Measurements from ENCODE around the gene KLHL3. TPM values are rescaled to one million over a fixed set of nuclear protein-coding genes. Genes with fewer than 3 reads are reported as not detected.
"Not testable (repeated sequence)": the region's sequence is repeated elsewhere in the genome, so short reads cannot be mapped to it uniquely, and the experiment has no call there.

The KLHL3 gene
- polyA plus RNA-seq (ENCODE audit: insufficient read length in 3 of 3): 10 to 100 TPM; 13.7 to 27.5 (median 17.6) TPM
- long read RNA-seq, donor 1: 0 reads
- long read RNA-seq, donor 2: 0 reads
- long read RNA-seq, donor 3, full-length matches to known transcripts: 2 of 2 reads
- long read RNA-seq, donor 3, partial matches to known transcripts: 0 of 2 reads
- long read RNA-seq, donor 3, other reads (novel, unspliced or antisense): 0 of 2 reads
- long read RNA-seq, donor 4, full-length matches to known transcripts: 2 of 2 reads
- long read RNA-seq, donor 4, partial matches to known transcripts: 0 of 2 reads
- long read RNA-seq, donor 4, other reads (novel, unspliced or antisense): 0 of 2 reads
- long read RNA-seq, donor 5: 0 reads
- long read RNA-seq, donor 6, full-length matches to known transcripts: 2 of 2 reads
- long read RNA-seq, donor 6, partial matches to known transcripts: 0 of 2 reads
- long read RNA-seq, donor 6, other reads (novel, unspliced or antisense): 0 of 2 reads
- long read RNA-seq, donor 7, full-length matches to known transcripts: 2 of 2 reads
- long read RNA-seq, donor 7, partial matches to known transcripts: 0 of 2 reads
- long read RNA-seq, donor 7, other reads (novel, unspliced or antisense): 0 of 2 reads
- long read RNA-seq, donor 8: 0 reads
- long read RNA-seq, donor 9: 0 reads
- long read RNA-seq, donor 10: 0 reads
- long read RNA-seq, donor 11, full-length matches to known transcripts: 1 of 1 reads
- long read RNA-seq, donor 11, partial matches to known transcripts: 0 of 1 reads
- long read RNA-seq, donor 11, other reads (novel, unspliced or antisense): 0 of 1 reads
- long read RNA-seq, donor 12, full-length matches to known transcripts: 1 of 1 reads
- long read RNA-seq, donor 12, partial matches to known transcripts: 0 of 1 reads
- long read RNA-seq, donor 12, other reads (novel, unspliced or antisense): 0 of 1 reads
- long read RNA-seq, donor 13: 0 reads
- long read RNA-seq, donor 14, full-length matches to known transcripts: 2 of 2 reads
- long read RNA-seq, donor 14, partial matches to known transcripts: 0 of 2 reads
- long read RNA-seq, donor 14, other reads (novel, unspliced or antisense): 0 of 2 reads
- long read RNA-seq, donor 15: 0 reads
- long read RNA-seq, donor 16, full-length matches to known transcripts: 6 of 6 reads
- long read RNA-seq, donor 16, partial matches to known transcripts: 0 of 6 reads
- long read RNA-seq, donor 16, other reads (novel, unspliced or antisense): 0 of 6 reads

- DNase-seq (ENCODE audit: extremely low read depth in 1 of 11, low read depth in 9 of 11, low spot score in 4 of 11): peak in 4 of 11 donors; percentile 39 to 64 (median 45)
Observed at GRCh38 chr5:137735555-137736284, at the start of gene KLHL3. KLHL3 (minus strand) TSS chr5:137736089; CDS start chr5:137735646, 443 bp downstream.

- no peak for DNase-seq (ENCODE audit: extremely low read depth in 1 of 11, low read depth in 9 of 11, low spot score in 4 of 11)
Observed at GRCh38 chr5:137782984-137783536, 47.2 kb upstream of the KLHL3 start.

GRCh38 chr5:137782055-137782454 lies 46.2 kb upstream of the KLHL3 start:
- DNase-seq (ENCODE audit: extremely low read depth in 1 of 11, low read depth in 9 of 11, low spot score in 4 of 11): no peak

GRCh38 chr5:137778772-137779564 lies 43.1 kb upstream of the KLHL3 start:
- DNase-seq (ENCODE audit: extremely low read depth in 1 of 11, low read depth in 9 of 11, low spot score in 4 of 11): peak in 8 of 11 donors; percentile 18 to 49 (median 29)

- DNase-seq (ENCODE audit: extremely low read depth in 1 of 11, low read depth in 9 of 11, low spot score in 4 of 11): not testable (repeated sequence)
Observed at GRCh38 chr5:137767937-137768336, 32.0 kb upstream of the KLHL3 start.

GRCh38 chr5:137761566-137761965 lies 25.7 kb upstream of the KLHL3 start:
- DNase-seq (ENCODE audit: extremely low read depth in 1 of 11, low read depth in 9 of 11, low spot score in 4 of 11): no peak

GRCh38 chr5:137760719-137761516 lies 25.0 kb upstream of the KLHL3 start:
- no peak for DNase-seq (ENCODE audit: extremely low read depth in 1 of 11, low read depth in 9 of 11, low spot score in 4 of 11)

GRCh38 chr5:137760294-137760693 lies 24.4 kb upstream of the KLHL3 start:
- DNase-seq (ENCODE audit: extremely low read depth in 1 of 11, low read depth in 9 of 11, low spot score in 4 of 11): no peak

GRCh38 chr5:137758715-137759306 lies 22.9 kb upstream of the KLHL3 start:
- DNase-seq (ENCODE audit: extremely low read depth in 1 of 11, low read depth in 9 of 11, low spot score in 4 of 11): no peak

- DNase-seq (ENCODE audit: extremely low read depth in 1 of 11, low read depth in 9 of 11, low spot score in 4 of 11): no peak
Observed at GRCh38 chr5:137758121-137758520, 22.2 kb upstream of the KLHL3 start.

GRCh38 chr5:137757634-137758033 lies 21.7 kb upstream of the KLHL3 start:
- DNase-seq (ENCODE audit: extremely low read depth in 1 of 11, low read depth in 9 of 11, low spot score in 4 of 11): no peak

GRCh38 chr5:137754961-137755762 lies 19.3 kb upstream of the KLHL3 start:
- peak in 1 of 11 donors; percentile 45 for DNase-seq (ENCODE audit: extremely low read depth in 1 of 11, low read depth in 9 of 11, low spot score in 4 of 11)

- DNase-seq (ENCODE audit: extremely low read depth in 1 of 11, low read depth in 9 of 11, low spot score in 4 of 11): peak; percentile 94 to 98 (median 96)
Observed at GRCh38 chr5:137754188-137754960, 18.5 kb upstream of the KLHL3 start, which contains the start of gene HNRNPA0. HNRNPA0 (minus strand) TSS chr5:137754363; CDS start chr5:137754066, 297 bp downstream.

- peak in 2 of 11 donors; percentile 31 to 62 for DNase-seq (ENCODE audit: extremely low read depth in 1 of 11, low read depth in 9 of 11, low spot score in 4 of 11)
Observed at GRCh38 chr5:137753691-137754187, 17.9 kb upstream of the KLHL3 start.
